B cell (primary cell): ENCODE measurements around the gene MYCL. TPM values are rescaled to one million over a fixed set of nuclear protein-coding genes. Genes with fewer than 3 reads are reported as not detected.

ENCODE experiments used
- ATAC-seq: fragments of 200-7000 bp; cut with Tn5 transposase; one replicate; pipeline ENCODE4 v1.10.0; 2021; ENCODE audit warnings: low read depth, mild to moderate bottlenecking, moderate number of reproducible peaks, moderate library complexity
- CTCF ChIA-PET: fragments of 350-600 bp; sonication (Branson Sonifier 250); formaldehyde crosslinking; loops from one replicate; lab custom pipeline; 2021; ENCODE audit warnings: antibody characterized with exemption, inconsistent platforms; lab: Charles Lee
- POLR2A ChIA-PET: fragments of 350-600 bp; sonication (Branson Sonifier 250); formaldehyde crosslinking; loops from one replicate; lab custom pipeline; 2021; ENCODE audit warnings: antibody characterized with exemption; lab: Charles Lee
- DNase-seq: peaks from one replicate; pipeline ENCODE4 v3.0.0; 2013
- H2AFZ ChIP-seq: 2 replicates; pipeline ENCODE4 v1.6.1; 2012; ENCODE audit warnings: mild to moderate bottlenecking, low read depth, low read length; ENCODE audit not compliant: insufficient read depth, poor library complexity, severe bottlenecking
- H3K27ac ChIP-seq, 2 donors: 1 replicate in 1 of 2; 2 replicates in 1 of 2; pipeline ENCODE4 v1.5.1; 2012 to 2013; ENCODE audit warnings: low read length in 2 of 2, mild to moderate bottlenecking in 2 of 2, moderate library complexity in 1 of 2
- H3K27me3 ChIP-seq, 4 experiments: fragments of 200-600 bp in 1 of 4; sonication (generic) in 1 of 4; replicated peaks in 1 of 4; 1 replicate in 2 of 4; 2 replicates in 2 of 4; pipeline versions ENCODE4 v1.6.1 to v1.7.0; 2013 to 2016; ENCODE audit warnings: low read length in 3 of 4, mild to moderate bottlenecking in 2 of 4, mixed read lengths in 1 of 4, moderate library complexity in 1 of 4; ENCODE audit not compliant: insufficient read depth in 4 of 4, control insufficient read depth in 3 of 4; ENCODE audit errors: control extremely low read depth in 1 of 4
- H3K36me3 ChIP-seq, 2 experiments: replicated peaks in 1 of 2; 1 replicate in 1 of 2; 2 replicates in 1 of 2; pipeline versions ENCODE4 v1.6.1 to v1.7.1; 2013; ENCODE audit warnings: low read length in 1 of 2; ENCODE audit not compliant: insufficient read depth in 2 of 2, control insufficient read depth in 1 of 2; ENCODE audit errors: control extremely low read depth in 1 of 2, extremely low read depth in 1 of 2
- H3K4me1 ChIP-seq, 2 donors: fragments of 200-600 bp in 1 of 2; sonication (generic) in 1 of 2; 1 replicate in 1 of 2; 2 replicates in 1 of 2; pipeline versions ENCODE4 v1.5.1 to v1.6.1; 2013 to 2017; ENCODE audit warnings: low read length in 2 of 2; ENCODE audit not compliant: control insufficient read depth in 2 of 2, insufficient read depth in 2 of 2
- H3K4me2 ChIP-seq: replicated peaks from 2 replicates; pipeline ENCODE3; 2012; ENCODE audit warnings: mild to moderate bottlenecking, low read depth, low read length; ENCODE audit not compliant: poor library complexity, severe bottlenecking
- H3K4me3 ChIP-seq, 5 experiments: fragments of 200-600 bp in 1 of 5; sonication (generic) in 1 of 5; 1 replicate in 3 of 5; 2 replicates in 2 of 5; pipeline versions ENCODE4 v1.5.1 to v1.7.0; 2011 to 2016; ENCODE audit warnings: low read length in 4 of 5, mild to moderate bottlenecking in 4 of 5, low read depth in 2 of 5, control low read depth in 1 of 5, moderate library complexity in 1 of 5; ENCODE audit not compliant: insufficient read depth in 1 of 5; ENCODE audit errors: control extremely low read depth in 1 of 5, extremely low read depth in 1 of 5
- H3K79me2 ChIP-seq: fragments of 200-600 bp; sonication (generic); one replicate; pipeline ENCODE4 v1.6.0; 2016; ENCODE audit warnings: low read length; ENCODE audit not compliant: control insufficient read depth, insufficient read depth
- H3K9ac ChIP-seq: fragments of 200-600 bp; sonication (generic); 2 replicates; pipeline ENCODE4 v1.6.1; 2017; ENCODE audit warnings: mild to moderate bottlenecking, low read length, moderate library complexity
- H3K9me3 ChIP-seq, 3 donors: one replicate each; pipeline versions ENCODE4 v1.6.1 to v1.7.1; 2013; ENCODE audit warnings: low read length in 2 of 3; ENCODE audit not compliant: control insufficient read depth in 2 of 3, insufficient read depth in 1 of 3; ENCODE audit errors: control extremely low read depth in 1 of 3
- H4K20me1 ChIP-seq: 2 replicates; pipeline ENCODE4 v1.6.0; 2012; ENCODE audit warnings: mild to moderate bottlenecking, low read length; ENCODE audit not compliant: insufficient read depth, control insufficient read depth, poor library complexity, severe bottlenecking
- H3K27ac Mint-ChIP-seq: one replicate; pipeline ENCODE4 v1.8.0; 2021; ENCODE audit warnings: mixed read lengths
- H3K27me3 Mint-ChIP-seq: one replicate; pipeline ENCODE4 v1.8.0; 2021; ENCODE audit warnings: mixed read lengths
- H3K4me1 Mint-ChIP-seq: one replicate; pipeline ENCODE4 v1.8.0; 2021; ENCODE audit warnings: mixed read lengths
- H3K4me3 Mint-ChIP-seq: one replicate; pipeline ENCODE4 v1.8.0; 2021; ENCODE audit warnings: mixed read lengths
- H3K9me3 Mint-ChIP-seq: one replicate; pipeline ENCODE4 v1.8.0; 2022; ENCODE audit warnings: mixed read lengths; ENCODE audit not compliant: insufficient read depth
- EZH2 ChIP-seq: IDR thresholded peaks from 2 replicates; pipeline ENCODE4 v1.6.1; 2012; ENCODE audit warnings: borderline replicate concordance, low read depth, mild to moderate bottlenecking, moderate library complexity, low read length; ENCODE audit not compliant: insufficient read depth, poor library complexity, severe bottlenecking
- WGBS: methylation state at CpG from one replicate; pipeline ENCODE4 v1.1.5; 2013; ENCODE audit warnings: missing lambda C conversion rate; ENCODE audit not compliant: insufficient coverage; 5-methylcytosine and 5-hydroxymethylcytosine counted together
- intact Hi-C: fragments of 100-400 bp; cut with micrococcal nuclease; formaldehyde crosslinking; loops from one replicate; pipeline ENCODE4 v1.10.0; 2022
- polyA plus RNA-seq: library from polyadenylated mRNA; depleted of rRNA; stranded (reverse); fragments of >200 nt; gene quantifications from 2 replicates; pipeline ENCODE4 v1.2.3, GENCODE V29; 2012
- total RNA-seq, 2 donors: library from RNA; stranded (reverse); fragments of 120-200 nt in 1 of 2; gene quantifications; 1 replicate in 1 of 2; 2 replicates in 1 of 2; pipeline versions ENCODE4 v1.2.3 to v1.2.4, GENCODE V29; 2013 to 2022
- TF ChIP-seq, protein P1 (sequence below): fragments of 200-600 bp; IDR thresholded peaks from one replicate; pipeline ENCODE4 v1.8.0; 2022; ENCODE audit warnings: antibody characterized with exemption, mild to moderate bottlenecking

The MYCL gene
- total and polyA plus RNA-seq, 2 donors (not counting 1 experiment from before 2014, with no cell fraction given), result 0.03 to 0.62 TPM

DNA sequence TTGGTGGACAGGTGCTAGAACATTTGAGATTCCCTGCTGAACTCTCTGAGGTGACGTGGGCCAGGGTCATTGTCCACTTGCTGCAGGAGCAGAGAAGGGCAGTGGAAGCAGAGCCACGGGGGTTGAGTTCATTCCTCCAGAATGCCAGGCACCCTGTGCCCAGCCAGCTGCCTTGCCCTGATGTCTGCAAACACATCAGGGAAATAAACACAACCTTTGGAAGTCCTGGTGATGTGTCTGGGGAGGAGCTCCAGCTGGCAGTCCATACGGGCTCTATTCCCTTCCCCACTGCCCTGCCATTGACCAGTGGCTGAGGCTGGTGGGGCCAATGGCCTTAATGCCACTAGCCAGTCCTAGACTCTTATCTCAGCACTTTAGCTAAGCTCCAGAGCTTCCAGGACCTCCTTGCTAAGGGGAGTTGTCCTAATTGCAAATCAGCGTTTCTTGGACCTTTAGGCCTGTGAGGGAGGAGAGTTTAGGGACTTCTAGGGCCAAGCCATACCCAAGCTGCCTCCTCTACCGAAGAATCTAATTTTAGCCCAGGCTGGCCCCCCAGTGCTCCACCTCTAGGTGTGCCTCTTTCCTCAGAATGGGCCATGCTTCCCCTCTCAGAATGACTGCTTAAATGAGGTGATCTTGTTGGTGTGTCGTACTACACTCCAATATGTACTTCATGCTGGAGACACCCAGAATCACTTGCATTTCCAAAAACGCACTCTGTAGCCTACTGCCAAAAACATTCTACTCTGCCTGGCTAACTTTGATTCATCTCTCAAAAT, 27.3 kb upstream of the MYCL start:
- H3K4me1 ChIP-seq, result peaks cover 6 to 13% of the 10 kb centered on the region in 2 donors
- Mint-ChIP-seq H3K4me1 (no peaks in the 10 kb centered on the region), H3K4me3 (no peak overlapping the region), H3K27me3 (peaks cover 3% of the 10 kb centered on the region), H3K9me3 (no peaks in the 10 kb centered on the region), H3K27ac (no peak overlapping the region)
- no peak overlapping the region for H3K4me2 ChIP-seq
- H3K79me2 ChIP-seq, result no peaks in the 10 kb centered on the region
- ChIA-PET POLR2A (no interaction called here), CTCF (interaction anchor here (0.9 to 3.8 kb wide), 3 partner anchors 9 to 45 kb away, joined by 3 to 16 read pairs (median 13); no protein-coding TSS in a partner anchor)
- no peak overlapping the region for H2AFZ ChIP-seq
- H3K36me3 ChIP-seq, result no peaks in the 10 kb centered on the region
- H4K20me1 ChIP-seq, result no peaks in the 10 kb centered on the region
- DNase-seq, result no peak
- no peak overlapping the region for H3K27ac ChIP-seq
- intact Hi-C loops, result no loop called here
- ATAC-seq, result no peak
- no peak overlapping the region for H3K9ac ChIP-seq
- TF ChIP-seq, protein P1, sequence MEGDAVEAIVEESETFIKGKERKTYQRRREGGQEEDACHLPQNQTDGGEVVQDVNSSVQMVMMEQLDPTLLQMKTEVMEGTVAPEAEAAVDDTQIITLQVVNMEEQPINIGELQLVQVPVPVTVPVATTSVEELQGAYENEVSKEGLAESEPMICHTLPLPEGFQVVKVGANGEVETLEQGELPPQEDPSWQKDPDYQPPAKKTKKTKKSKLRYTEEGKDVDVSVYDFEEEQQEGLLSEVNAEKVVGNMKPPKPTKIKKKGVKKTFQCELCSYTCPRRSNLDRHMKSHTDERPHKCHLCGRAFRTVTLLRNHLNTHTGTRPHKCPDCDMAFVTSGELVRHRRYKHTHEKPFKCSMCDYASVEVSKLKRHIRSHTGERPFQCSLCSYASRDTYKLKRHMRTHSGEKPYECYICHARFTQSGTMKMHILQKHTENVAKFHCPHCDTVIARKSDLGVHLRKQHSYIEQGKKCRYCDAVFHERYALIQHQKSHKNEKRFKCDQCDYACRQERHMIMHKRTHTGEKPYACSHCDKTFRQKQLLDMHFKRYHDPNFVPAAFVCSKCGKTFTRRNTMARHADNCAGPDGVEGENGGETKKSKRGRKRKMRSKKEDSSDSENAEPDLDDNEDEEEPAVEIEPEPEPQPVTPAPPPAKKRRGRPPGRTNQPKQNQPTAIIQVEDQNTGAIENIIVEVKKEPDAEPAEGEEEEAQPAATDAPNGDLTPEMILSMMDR, result no peak
- no peak for TF ChIP-seq EZH2
- no peak overlapping the region for H3K4me3 ChIP-seq
- WGBS, result 88% methylated on average over 5 of the region's 7 CpGs
- H3K27me3 ChIP-seq, result peaks cover 0 to 4% (median 0%) of the 10 kb centered on the region in 4 experiments
- H3K9me3 ChIP-seq, result no peaks in the 10 kb centered on the region

- intact Hi-C loops, result no loop called here
- H3K4me2 ChIP-seq, result no peak overlapping the region
- ChIA-PET POLR2A (interaction anchor here (0.7 kb wide), 1 partner anchor 65 kb away, joined by 3 read pairs; no protein-coding TSS in a partner anchor), CTCF (interaction anchor here (2.8 kb wide), 1 partner anchor 46 kb away, joined by 13 read pairs; no protein-coding TSS in a partner anchor)
- H3K27ac ChIP-seq, result no peak overlapping the region
- peaks cover 0 to 4% (median 0%) of the 10 kb centered on the region in 4 experiments for H3K27me3 ChIP-seq
- H3K79me2 ChIP-seq, result no peaks in the 10 kb centered on the region
- no peak overlapping the region for H3K4me3 ChIP-seq
- Mint-ChIP-seq H3K4me1 (no peaks in the 10 kb centered on the region), H3K4me3 (no peak overlapping the region), H3K27me3 (peaks cover 3% of the 10 kb centered on the region), H3K27ac (no peak overlapping the region), H3K9me3 (no peaks in the 10 kb centered on the region)
- H3K4me1 ChIP-seq, result peaks cover 6 to 13% of the 10 kb centered on the region in 2 donors
- H2AFZ ChIP-seq, result no peak overlapping the region
- TF ChIP-seq, protein P1, result no peak
- TF ChIP-seq EZH2, result no peak
- no peak overlapping the region for H3K9ac ChIP-seq
- ATAC-seq, result no peak
- DNase-seq, result no peak
- WGBS, result 85% methylated on average over 3 of the region's 3 CpGs
- no peaks in the 10 kb centered on the region for H3K36me3 ChIP-seq
- no peaks in the 10 kb centered on the region for H3K9me3 ChIP-seq
- no peaks in the 10 kb centered on the region for H4K20me1 ChIP-seq
These were observed 25.8 kb upstream of the MYCL start for GRCh38 chr1:39927538-39927937.
